OCI-LY7 (cell line): ENCODE data around the gene PPM1J.

Experiments used
- EZH2phosphoT487 ChIP-seq: fragments of 200-600 bp; sonication (generic); IDR thresholded peaks from 2 replicates; pipeline ENCODE4 v1.6.1; 2018; ENCODE audit warnings: low read depth, borderline replicate concordance, mild to moderate bottlenecking, mixed run types, antibody characterized with exemption, low read length, moderate library complexity, mixed read lengths
- TF ChIP-seq, protein P1 (sequence below): fragments of 200-600 bp; sonication (generic); conservative IDR thresholded peaks from 2 replicates; pipeline ENCODE4 v1.5.1; 2014; ENCODE audit warnings: mild to moderate bottlenecking, antibody characterized with exemption, low read length, moderate library complexity, mixed read lengths

GRCh38 chr1:112673592-112674439 is 41.3 kb downstream of the PPM1J start:
- TF ChIP-seq, protein P1, sequence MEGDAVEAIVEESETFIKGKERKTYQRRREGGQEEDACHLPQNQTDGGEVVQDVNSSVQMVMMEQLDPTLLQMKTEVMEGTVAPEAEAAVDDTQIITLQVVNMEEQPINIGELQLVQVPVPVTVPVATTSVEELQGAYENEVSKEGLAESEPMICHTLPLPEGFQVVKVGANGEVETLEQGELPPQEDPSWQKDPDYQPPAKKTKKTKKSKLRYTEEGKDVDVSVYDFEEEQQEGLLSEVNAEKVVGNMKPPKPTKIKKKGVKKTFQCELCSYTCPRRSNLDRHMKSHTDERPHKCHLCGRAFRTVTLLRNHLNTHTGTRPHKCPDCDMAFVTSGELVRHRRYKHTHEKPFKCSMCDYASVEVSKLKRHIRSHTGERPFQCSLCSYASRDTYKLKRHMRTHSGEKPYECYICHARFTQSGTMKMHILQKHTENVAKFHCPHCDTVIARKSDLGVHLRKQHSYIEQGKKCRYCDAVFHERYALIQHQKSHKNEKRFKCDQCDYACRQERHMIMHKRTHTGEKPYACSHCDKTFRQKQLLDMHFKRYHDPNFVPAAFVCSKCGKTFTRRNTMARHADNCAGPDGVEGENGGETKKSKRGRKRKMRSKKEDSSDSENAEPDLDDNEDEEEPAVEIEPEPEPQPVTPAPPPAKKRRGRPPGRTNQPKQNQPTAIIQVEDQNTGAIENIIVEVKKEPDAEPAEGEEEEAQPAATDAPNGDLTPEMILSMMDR: peak; percentile 80
- TF ChIP-seq EZH2phosphoT487: no peak
